ENCODE measurements around the gene KIF1B. TPM values are rescaled to one million over a fixed set of nuclear protein-coding genes. Genes with fewer than 3 reads are reported as not detected.

KIF1B gene
- total and polyA plus RNA-seq, 2 experiments from 2014 or later: 21.5 to 68.4 TPM

DNA sequence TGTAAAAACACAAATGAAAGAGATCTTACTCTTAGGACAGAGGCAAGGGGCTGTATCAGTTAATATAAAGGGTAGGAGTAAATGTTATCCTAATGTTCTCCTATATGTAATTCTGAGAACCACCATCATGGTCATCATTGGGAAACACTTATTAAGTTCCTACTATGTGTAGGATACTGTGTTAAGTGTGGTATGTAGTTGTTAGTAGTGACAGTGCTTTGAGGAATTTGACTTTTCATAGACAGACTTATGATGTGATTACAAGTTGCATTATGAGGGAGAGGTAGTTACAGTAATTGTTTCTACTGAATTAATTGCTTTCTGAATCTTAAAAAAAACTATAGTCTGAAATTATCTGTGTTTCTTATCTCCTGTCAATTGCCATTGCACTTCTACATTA lies 136.7 kb downstream of the KIF1B start (continued):
- TF ChIP-seq, protein P1, sequence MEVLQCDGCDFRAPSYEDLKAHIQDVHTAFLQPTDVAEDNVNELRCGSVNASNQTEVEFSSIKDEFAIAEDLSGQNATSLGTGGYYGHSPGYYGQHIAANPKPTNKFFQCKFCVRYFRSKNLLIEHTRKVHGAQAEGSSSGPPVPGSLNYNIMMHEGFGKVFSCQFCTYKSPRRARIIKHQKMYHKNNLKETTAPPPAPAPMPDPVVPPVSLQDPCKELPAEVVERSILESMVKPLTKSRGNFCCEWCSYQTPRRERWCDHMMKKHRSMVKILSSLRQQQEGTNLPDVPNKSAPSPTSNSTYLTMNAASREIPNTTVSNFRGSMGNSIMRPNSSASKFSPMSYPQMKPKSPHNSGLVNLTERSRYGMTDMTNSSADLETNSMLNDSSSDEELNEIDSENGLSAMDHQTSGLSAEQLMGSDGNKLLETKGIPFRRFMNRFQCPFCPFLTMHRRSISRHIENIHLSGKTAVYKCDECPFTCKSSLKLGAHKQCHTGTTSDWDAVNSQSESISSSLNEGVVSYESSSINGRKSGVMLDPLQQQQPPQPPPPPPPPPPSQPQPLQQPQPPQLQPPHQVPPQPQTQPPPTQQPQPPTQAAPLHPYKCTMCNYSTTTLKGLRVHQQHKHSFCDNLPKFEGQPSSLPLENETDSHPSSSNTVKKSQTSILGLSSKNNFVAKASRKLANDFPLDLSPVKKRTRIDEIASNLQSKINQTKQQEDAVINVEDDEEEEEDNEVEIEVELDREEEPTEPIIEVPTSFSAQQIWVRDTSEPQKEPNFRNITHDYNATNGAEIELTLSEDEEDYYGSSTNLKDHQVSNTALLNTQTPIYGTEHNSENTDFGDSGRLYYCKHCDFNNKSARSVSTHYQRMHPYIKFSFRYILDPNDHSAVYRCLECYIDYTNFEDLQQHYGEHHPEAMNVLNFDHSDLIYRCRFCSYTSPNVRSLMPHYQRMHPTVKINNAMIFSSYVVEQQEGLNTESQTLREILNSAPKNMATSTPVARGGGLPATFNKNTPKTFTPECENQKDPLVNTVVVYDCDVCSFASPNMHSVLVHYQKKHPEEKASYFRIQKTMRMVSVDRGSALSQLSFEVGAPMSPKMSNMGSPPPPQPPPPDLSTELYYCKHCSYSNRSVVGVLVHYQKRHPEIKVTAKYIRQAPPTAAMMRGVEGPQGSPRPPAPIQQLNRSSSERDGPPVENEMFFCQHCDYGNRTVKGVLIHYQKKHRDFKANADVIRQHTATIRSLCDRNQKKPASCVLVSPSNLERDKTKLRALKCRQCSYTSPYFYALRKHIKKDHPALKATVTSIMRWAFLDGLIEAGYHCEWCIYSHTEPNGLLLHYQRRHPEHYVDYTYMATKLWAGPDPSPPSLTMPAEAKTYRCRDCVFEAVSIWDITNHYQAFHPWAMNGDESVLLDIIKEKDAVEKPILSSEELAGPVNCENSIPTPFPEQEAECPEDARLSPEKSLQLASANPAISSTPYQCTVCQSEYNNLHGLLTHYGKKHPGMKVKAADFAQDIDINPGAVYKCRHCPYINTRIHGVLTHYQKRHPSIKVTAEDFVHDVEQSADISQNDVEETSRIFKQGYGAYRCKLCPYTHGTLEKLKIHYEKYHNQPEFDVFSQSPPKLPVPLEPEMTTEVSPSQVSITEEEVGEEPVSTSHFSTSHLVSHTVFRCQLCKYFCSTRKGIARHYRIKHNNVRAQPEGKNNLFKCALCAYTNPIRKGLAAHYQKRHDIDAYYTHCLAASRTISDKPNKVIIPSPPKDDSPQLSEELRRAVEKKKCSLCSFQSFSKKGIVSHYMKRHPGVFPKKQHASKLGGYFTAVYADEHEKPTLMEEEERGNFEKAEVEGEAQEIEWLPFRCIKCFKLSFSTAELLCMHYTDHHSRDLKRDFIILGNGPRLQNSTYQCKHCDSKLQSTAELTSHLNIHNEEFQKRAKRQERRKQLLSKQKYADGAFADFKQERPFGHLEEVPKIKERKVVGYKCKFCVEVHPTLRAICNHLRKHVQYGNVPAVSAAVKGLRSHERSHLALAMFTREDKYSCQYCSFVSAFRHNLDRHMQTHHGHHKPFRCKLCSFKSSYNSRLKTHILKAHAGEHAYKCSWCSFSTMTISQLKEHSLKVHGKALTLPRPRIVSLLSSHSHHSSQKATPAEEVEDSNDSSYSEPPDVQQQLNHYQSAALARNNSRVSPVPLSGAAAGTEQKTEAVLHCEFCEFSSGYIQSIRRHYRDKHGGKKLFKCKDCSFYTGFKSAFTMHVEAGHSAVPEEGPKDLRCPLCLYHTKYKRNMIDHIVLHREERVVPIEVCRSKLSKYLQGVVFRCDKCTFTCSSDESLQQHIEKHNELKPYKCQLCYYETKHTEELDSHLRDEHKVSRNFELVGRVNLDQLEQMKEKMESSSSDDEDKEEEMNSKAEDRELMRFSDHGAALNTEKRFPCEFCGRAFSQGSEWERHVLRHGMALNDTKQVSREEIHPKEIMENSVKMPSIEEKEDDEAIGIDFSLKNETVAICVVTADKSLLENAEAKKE (CRISPR knock-in tag; IDR thresholded peaks at IDR 0.05): no peak
- TF ChIP-seq, protein P2, sequence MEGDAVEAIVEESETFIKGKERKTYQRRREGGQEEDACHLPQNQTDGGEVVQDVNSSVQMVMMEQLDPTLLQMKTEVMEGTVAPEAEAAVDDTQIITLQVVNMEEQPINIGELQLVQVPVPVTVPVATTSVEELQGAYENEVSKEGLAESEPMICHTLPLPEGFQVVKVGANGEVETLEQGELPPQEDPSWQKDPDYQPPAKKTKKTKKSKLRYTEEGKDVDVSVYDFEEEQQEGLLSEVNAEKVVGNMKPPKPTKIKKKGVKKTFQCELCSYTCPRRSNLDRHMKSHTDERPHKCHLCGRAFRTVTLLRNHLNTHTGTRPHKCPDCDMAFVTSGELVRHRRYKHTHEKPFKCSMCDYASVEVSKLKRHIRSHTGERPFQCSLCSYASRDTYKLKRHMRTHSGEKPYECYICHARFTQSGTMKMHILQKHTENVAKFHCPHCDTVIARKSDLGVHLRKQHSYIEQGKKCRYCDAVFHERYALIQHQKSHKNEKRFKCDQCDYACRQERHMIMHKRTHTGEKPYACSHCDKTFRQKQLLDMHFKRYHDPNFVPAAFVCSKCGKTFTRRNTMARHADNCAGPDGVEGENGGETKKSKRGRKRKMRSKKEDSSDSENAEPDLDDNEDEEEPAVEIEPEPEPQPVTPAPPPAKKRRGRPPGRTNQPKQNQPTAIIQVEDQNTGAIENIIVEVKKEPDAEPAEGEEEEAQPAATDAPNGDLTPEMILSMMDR (conservative IDR thresholded peaks at IDR 0.05; ENCODE audit: low read depth in 2 of 2): no peak
- TF ChIP-seq CREB1 (CRISPR knock-in tag; IDR thresholded peaks at IDR 0.05; ENCODE audit: low read depth): no peak

DNA sequence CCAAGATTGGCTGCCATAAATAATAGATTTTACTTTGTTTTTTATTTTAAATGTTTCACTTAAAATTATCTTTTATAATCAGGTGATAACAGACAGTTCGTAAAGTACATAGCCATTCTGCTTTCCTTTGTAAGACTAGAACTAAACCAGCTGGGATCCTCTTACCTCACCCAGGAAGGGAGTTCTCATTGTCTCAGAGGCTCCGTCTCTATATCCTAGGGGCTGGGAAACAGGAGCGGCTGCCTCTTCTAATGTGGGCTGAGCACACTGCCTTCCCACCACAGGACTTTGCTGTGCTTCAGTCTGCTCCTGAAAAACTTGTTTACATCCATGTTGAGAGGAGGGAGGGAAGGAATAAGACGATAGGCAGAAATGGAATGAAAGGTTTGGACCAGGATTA lies 142.9 kb downstream of the KIF1B start:
- DNase-seq (ENCODE audit: low spot score): peak; percentile 73
- H3K79me2 ChIP-seq (replicated peaks; ENCODE audit: insufficient read depth): no peaks in the 10 kb centered on the region
- H3K4me1 Mint-ChIP-seq: peaks cover 24% of the 10 kb centered on the region
- H3K27ac ChIP-seq (ENCODE audit: low read depth): peak overlapping the region; percentile 48
- peaks cover 3% of the 10 kb centered on the region; the same call in 1 of the 2 replicates for H3K36me3 ChIP-seq (ENCODE audit: insufficient read depth)
- H3K36me3 Mint-ChIP-seq (ENCODE audit: low read depth): peaks cover 24% of the 10 kb centered on the region
- H3K9me2 ChIP-seq (ENCODE audit: insufficient read depth): no peaks in the 10 kb centered on the region
- H3K27ac Mint-ChIP-seq: peak overlapping the region; percentile 85
- no peaks in the 10 kb centered on the region for H3K9me3 Mint-ChIP-seq
- H3K27me3 Mint-ChIP-seq (ENCODE audit: insufficient read depth, low read depth, poor library complexity): peaks cover 7% of the 10 kb centered on the region
- H3K4me2 ChIP-seq: no peak overlapping the region
- H3K4me1 ChIP-seq (ENCODE audit: insufficient read depth): peaks cover 15% of the 10 kb centered on the region
- no peaks in the 10 kb centered on the region for H4K20me1 ChIP-seq (replicated peaks; ENCODE audit: insufficient read depth)
- peak overlapping the region; percentile 48 for H3K4me3 Mint-ChIP-seq
- ATAC-seq: peak; percentile 99
- no peaks in the 10 kb centered on the region for H3K27me3 ChIP-seq (ENCODE audit: insufficient read depth)
- no peak overlapping the region for H2AFZ ChIP-seq
- H3F3A ChIP-seq (replicated peaks; ENCODE audit: low read depth): no peaks in the 10 kb centered on the region; the same call in 1 of the 2 replicates
- no peak overlapping the region for H3K4me3 ChIP-seq
- TF ChIP-seq POLR2AphosphoS5 (IDR thresholded peaks at IDR 0.05; ENCODE audit: low read depth): no peak
- no peak for TF ChIP-seq EZH2 (IDR thresholded peaks at IDR 0.05; ENCODE audit: low read depth, unreplicated experiment)
- TF ChIP-seq, protein P1 (CRISPR knock-in tag; IDR thresholded peaks at IDR 0.05): no peak
- TF ChIP-seq EZH2phosphoT487 (IDR thresholded peaks at IDR 0.05; ENCODE audit: unreplicated experiment): no peak
- no peak for TF ChIP-seq JUNB (IDR thresholded peaks at IDR 0.05; ENCODE audit: unreplicated experiment)
- TF ChIP-seq ZNF114 (CRISPR knock-in tag; IDR thresholded peaks at IDR 0.05): no peak
